Measurements from ENCODE around the gene ATL2. TPM values are rescaled to one million over a fixed set of nuclear protein-coding genes. Genes with fewer than 3 reads are reported as not detected.
A peak's percentile ranks its signal among the peaks of the same experiment; 100 is the strongest.

Gene ATL2
- total and polyA plus RNA-seq, 2 of the 8 experiments (the other 6 are each of a cell fraction or from before 2014, with no cell fraction given) = 38.8 to 84.6 TPM

GRCh38 chr2:38293152-38293865, 83.8 kb downstream of the ATL2 start:
- 87% methylated on average over 7 of the region's 7 CpGs; no CpG with 5 or more reads in 1 of the 2 experiments for WGBS, 2 experiments (ENCODE audit: extremely low coverage in 1 of 2, insufficient coverage in 1 of 2, insufficient read length in 1 of 2, insufficient replicate concordance in 2 of 2, low coverage in 1 of 2, low lambda C conversion rate in 2 of 2, missing lambda C conversion rate in 1 of 2)
- Histone ChIP-seq H3K56ac (replicated peaks; ENCODE audit: insufficient read length, low read depth, low read length) (no peak overlapping the region), H2BK5ac (ENCODE audit: low read depth, low read length) (no peak overlapping the region), H3K4me1 (replicated peaks in 1 of 4; ENCODE audit: control insufficient read depth in 3 of 4, insufficient read depth in 4 of 4, low read length in 3 of 4) (peaks cover 0 to 4% (median 0%) of the 10 kb centered on the region in 4 experiments; a peak in 1 of 7 replicates), H3K4ac (replicated peaks; ENCODE audit: insufficient read length, low read depth, low read length) (no peak overlapping the region), H3K9me3 (ENCODE audit: insufficient read depth in 2 of 2, low read depth in 1 of 2, low read length in 1 of 2) (no peaks in the 10 kb centered on the region), H3K36me3 (ENCODE audit: control insufficient read depth in 2 of 4, insufficient read depth in 4 of 4, low read length in 3 of 4) (peaks cover 5 to 32% (median 22%) of the 10 kb centered on the region in 4 experiments; a peak in 7 of 8 replicates), H3K23ac (ENCODE audit: insufficient read length) (no peak overlapping the region), H3K27ac (ENCODE audit: low read depth, low read length) (no peak overlapping the region; the same call in 1 of the 2 replicates), H2BK120ac (replicated peaks; ENCODE audit: low read depth, low read length) (no peak overlapping the region), H2BK15ac (ENCODE audit: low read length) (no peak overlapping the region), H3K27me3 (replicated peaks in 1 of 4; ENCODE audit: control insufficient read depth in 3 of 4, extremely low read depth in 1 of 4, insufficient read depth in 3 of 4, low read length in 3 of 4) (no peaks in the 10 kb centered on the region), H3K14ac (ENCODE audit: insufficient read length) (no peak overlapping the region), H4K8ac (ENCODE audit: extremely low read depth, insufficient read depth, low read length) (no peak overlapping the region), H2AFZ (ENCODE audit: low read length) (no peak overlapping the region), H3K9ac (replicated peaks in 1 of 4; ENCODE audit: extremely low read depth in 1 of 4, low read depth in 3 of 4, low read length in 3 of 4) (no peak overlapping the region), H2BK12ac (ENCODE audit: low read depth, low read length) (no peak overlapping the region), H3K4me2 (ENCODE audit: insufficient read depth in 1 of 2, low read depth in 2 of 2, low read length in 2 of 2) (no peak overlapping the region), H3K18ac (ENCODE audit: extremely low read depth, low read length) (no peak overlapping the region), H3K4me3 (ENCODE audit: extremely low read depth in 1 of 4, insufficient read depth in 2 of 4, low read depth in 3 of 4, low read length in 4 of 4) (no peak overlapping the region), H2AK5ac (ENCODE audit: low read depth, low read length) (no peak overlapping the region), H3K79me1 (ENCODE audit: low read depth, low read length) (no peaks in the 10 kb centered on the region), H3K79me2 (ENCODE audit: control insufficient read depth in 1 of 2, insufficient read depth in 2 of 2, low read length in 2 of 2) (no peaks in the 10 kb centered on the region), H2BK20ac (ENCODE audit: low read length) (no peak overlapping the region), H4K91ac (replicated peaks; ENCODE audit: insufficient read length, low read length) (no peak overlapping the region), H3K23me2 (ENCODE audit: low read depth, low read length) (no peaks in the 10 kb centered on the region), H4K5ac (ENCODE audit: insufficient read length, low read depth, low read length) (no peak overlapping the region), H4K20me1 (replicated peaks in 1 of 2; ENCODE audit: control insufficient read depth in 1 of 2, insufficient read depth in 2 of 2, low read length in 2 of 2) (no peaks in the 10 kb centered on the region)
- DNase-seq (ENCODE audit: low read depth in 1 of 2, low spot score in 2 of 2) (no peak), FAIRE-seq (peak; percentile 28)
- POLR2A ChIA-PET (ENCODE audit: partially characterized antibody) = interaction anchor here (1.3 to 1.5 kb wide), 3 partner anchors 65 to 450 kb away, joined by 3 to 6 read pairs (median 4); no protein-coding TSS in a partner anchor
- CTCF ChIA-PET (ENCODE audit: partially characterized antibody) = interaction anchor here (1.0 to 1.8 kb wide), 7 partner anchors 16 to 242 kb away, joined by 3 to 11 read pairs (median 5); partner anchors contain the start of gene CYP1B1
- TF ChIP-seq RXRA (IDR thresholded peaks at IDR 0.05; ENCODE audit: insufficient read depth, low read depth, low read length) (no peak), BACH1 (IDR thresholded peaks at IDR 0.05; ENCODE audit: low read length) (no peak), BRCA1 (IDR thresholded peaks at IDR 0.05; ENCODE audit: low read depth, low read length) (no peak), HDAC2 (IDR thresholded peaks at IDR 0.05; ENCODE audit: borderline replicate concordance in 1 of 2, low read depth in 2 of 2, low read length in 2 of 2) (no peak), KDM1A (IDR thresholded peaks at IDR 0.05; ENCODE audit: borderline replicate concordance, low read length) (no peak), USF2 (IDR thresholded peaks at IDR 0.05; ENCODE audit: low read length) (no peak), RAD21 (IDR thresholded peaks at IDR 0.05 in 1 of 2, conservative IDR thresholded peaks at IDR 0.05 in 1 of 2; ENCODE audit: low read depth in 2 of 2, low read length in 2 of 2) (no peak), SIRT6 (IDR thresholded peaks at IDR 0.05; ENCODE audit: low read length) (no peak), SIX5 (IDR thresholded peaks at IDR 0.05; ENCODE audit: low read depth, low read length) (no peak), MAFK (IDR thresholded peaks at IDR 0.05; ENCODE audit: low read depth, low read length) (no peak), ZNF274 (IDR thresholded peaks at IDR 0.05; ENCODE audit: borderline replicate concordance, extremely low read depth, low read length) (no peak)

Measured in H1 (cell line).